ENCODE measurements around the gene CDCP2. TPM values are rescaled to one million over a fixed set of nuclear protein-coding genes. Genes with fewer than 3 reads are reported as not detected.

The CDCP2 gene
- total RNA-seq, 1 donor from 2014 or later: not detected

DNA sequence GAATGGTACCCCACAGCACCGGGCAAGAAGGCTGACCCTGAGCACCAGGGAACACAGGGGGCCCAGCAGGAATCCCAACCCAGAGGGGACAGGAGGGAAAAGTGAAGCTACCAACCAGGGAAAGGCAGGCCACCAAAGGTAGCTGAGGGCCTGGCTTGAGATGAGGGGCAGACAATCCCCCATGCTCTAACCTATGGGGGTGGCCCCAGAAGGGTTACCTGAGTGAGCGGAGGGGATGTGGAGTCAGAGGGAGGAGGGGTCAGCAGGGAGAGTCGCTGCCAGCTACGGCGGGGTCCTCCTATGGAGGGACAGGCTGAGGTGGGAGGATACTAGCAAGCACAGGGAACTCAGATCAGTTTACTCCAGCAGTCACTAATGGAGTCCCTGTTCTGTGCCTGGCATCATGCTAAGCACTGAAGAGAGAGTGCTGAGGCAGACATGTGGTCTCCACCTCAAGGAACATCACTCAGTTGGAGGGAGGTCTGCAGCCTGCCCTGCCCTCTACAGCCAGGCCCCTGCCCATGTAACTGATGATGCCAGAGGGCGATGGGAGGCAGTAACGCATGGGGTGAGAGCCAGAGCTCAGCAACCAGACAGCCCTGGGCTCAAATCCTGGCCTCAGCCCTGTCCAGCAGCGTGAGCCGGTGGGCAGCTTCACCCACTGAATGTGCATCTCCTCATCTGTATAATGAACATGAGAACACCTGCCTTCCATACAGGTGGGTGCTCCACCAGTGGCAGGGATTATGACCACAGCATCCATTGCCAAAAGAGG lies 25.7 kb upstream of the CDCP2 start:
- Histone ChIP-seq H3K27me3 (no peaks in the 10 kb centered on the region), H3K9me3 (no peaks in the 10 kb centered on the region), H3K27ac (no peak overlapping the region), H3K4me1 (no peaks in the 10 kb centered on the region), H3K4me3 (no peak overlapping the region), H3K36me3 (peaks cover 0 to 24% of the 10 kb centered on the region in 2 donors)
- no peak for DNase-seq (ENCODE audit: low spot score in 2 of 2)
- TF ChIP-seq, protein P1, sequence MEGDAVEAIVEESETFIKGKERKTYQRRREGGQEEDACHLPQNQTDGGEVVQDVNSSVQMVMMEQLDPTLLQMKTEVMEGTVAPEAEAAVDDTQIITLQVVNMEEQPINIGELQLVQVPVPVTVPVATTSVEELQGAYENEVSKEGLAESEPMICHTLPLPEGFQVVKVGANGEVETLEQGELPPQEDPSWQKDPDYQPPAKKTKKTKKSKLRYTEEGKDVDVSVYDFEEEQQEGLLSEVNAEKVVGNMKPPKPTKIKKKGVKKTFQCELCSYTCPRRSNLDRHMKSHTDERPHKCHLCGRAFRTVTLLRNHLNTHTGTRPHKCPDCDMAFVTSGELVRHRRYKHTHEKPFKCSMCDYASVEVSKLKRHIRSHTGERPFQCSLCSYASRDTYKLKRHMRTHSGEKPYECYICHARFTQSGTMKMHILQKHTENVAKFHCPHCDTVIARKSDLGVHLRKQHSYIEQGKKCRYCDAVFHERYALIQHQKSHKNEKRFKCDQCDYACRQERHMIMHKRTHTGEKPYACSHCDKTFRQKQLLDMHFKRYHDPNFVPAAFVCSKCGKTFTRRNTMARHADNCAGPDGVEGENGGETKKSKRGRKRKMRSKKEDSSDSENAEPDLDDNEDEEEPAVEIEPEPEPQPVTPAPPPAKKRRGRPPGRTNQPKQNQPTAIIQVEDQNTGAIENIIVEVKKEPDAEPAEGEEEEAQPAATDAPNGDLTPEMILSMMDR (IDR thresholded peaks at IDR 0.05): no peak
- intact Hi-C loops (cut with DNase I): no loop called here

DNA sequence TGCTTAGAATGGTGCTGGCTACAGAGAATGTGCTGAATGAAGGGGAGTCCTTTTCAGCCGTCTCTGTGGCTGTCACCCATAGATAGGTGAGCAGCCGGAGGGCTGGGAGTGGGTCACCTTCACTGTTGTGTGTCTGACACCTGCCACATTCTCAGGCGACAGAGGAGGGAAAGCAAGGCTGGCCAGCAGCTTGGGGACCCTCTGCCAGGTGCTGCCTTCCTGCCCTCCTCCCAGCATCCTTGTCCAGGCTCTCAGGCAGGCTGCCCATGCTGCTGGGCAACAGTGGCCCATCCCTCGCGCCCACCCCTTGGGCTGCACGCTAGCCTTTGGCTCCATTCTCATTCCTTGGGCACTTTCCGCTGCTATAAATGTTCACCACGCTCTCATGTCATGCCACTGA lies 24.9 kb upstream of the CDCP2 start:
- Histone ChIP-seq H3K4me3 (no peak overlapping the region), H3K36me3 (peaks cover 0 to 24% of the 10 kb centered on the region in 2 donors), H3K4me1 (no peaks in the 10 kb centered on the region), H3K9me3 (no peaks in the 10 kb centered on the region), H3K27me3 (no peaks in the 10 kb centered on the region), H3K27ac (no peak overlapping the region)
- no peak for DNase-seq (ENCODE audit: low spot score in 2 of 2)
- TF ChIP-seq, protein P1 (IDR thresholded peaks at IDR 0.05): no peak
- intact Hi-C loops (cut with DNase I): no loop called here

DNA sequence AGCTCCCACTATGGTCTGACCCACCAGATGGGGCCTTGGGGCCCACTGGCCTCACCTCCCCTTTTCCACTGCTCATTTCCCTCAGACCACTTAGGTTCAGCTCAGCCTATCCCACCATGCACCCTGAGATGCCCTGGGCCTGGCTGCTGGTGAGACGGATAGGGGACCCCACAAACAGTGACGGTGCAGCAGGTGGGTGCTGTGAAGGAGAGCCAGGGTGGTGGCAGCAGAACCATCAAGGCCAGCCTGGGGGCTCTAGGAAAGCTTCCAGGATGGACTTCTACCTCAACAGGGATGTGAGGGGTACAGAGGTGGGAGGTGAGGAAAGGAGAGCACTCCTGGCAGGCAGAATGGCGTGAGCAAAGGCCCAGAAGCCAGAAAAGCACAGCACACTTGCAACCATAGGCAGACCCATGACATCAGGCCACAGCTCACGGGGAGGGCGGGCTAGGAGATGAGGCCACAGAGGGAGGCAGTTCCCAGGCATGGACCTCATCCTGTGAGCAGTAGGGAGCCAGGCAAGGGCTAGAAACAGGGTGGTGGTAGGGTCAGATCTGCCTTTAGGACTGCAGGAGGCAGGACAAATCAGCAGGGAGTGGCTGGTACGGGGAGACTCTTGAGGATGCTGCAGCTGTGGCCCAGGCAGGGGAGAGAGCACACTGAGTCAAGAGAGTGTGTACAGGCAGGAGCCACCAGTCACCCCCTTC lies 24.0 kb upstream of the CDCP2 start:
- DNase-seq (ENCODE audit: low spot score in 2 of 2): no peak
- intact Hi-C loops (cut with DNase I): no loop called here
- peaks cover 0 to 24% of the 10 kb centered on the region in 2 donors for H3K36me3 ChIP-seq

DNA sequence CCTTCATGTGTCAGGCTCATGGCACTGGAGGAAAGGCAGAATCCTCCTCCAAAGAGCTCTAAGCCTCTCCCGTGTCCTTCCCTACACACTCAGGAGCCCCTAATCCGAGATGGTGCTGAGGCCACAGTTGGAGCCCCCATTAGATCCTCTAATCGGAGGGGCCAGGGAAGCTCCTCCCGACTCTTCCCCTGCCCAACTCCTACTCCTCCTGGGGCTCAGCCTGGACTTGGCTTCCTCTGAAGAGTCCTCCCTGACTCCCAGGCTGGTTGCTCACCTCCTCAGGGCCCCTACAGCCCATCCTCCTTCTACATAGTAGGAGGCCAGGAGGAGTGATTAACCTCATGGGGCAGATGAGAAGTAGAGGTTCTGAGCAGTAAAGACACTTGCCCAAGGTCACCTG lies 21.3 kb upstream of the CDCP2 start:
- no peak for DNase-seq (ENCODE audit: low spot score in 2 of 2)
- TF ChIP-seq, protein P1 (IDR thresholded peaks at IDR 0.05): no peak
- Histone ChIP-seq H3K4me3 (no peak overlapping the region), H3K36me3 (peaks cover 0 to 17% of the 10 kb centered on the region in 2 donors), H3K27ac (no peak overlapping the region), H3K9me3 (no peaks in the 10 kb centered on the region), H3K27me3 (no peaks in the 10 kb centered on the region), H3K4me1 (no peaks in the 10 kb centered on the region)
- intact Hi-C loops (cut with DNase I): no loop called here

More for the DNA sequence above, 24.0 kb upstream of the CDCP2 start:
- Histone ChIP-seq H3K4me1 (no peaks in the 10 kb centered on the region), H3K27me3 (no peaks in the 10 kb centered on the region), H3K27ac (no peak overlapping the region), H3K9me3 (no peaks in the 10 kb centered on the region), H3K4me3 (no peak overlapping the region)
- TF ChIP-seq, protein P1 (IDR thresholded peaks at IDR 0.05): no peak

DNA sequence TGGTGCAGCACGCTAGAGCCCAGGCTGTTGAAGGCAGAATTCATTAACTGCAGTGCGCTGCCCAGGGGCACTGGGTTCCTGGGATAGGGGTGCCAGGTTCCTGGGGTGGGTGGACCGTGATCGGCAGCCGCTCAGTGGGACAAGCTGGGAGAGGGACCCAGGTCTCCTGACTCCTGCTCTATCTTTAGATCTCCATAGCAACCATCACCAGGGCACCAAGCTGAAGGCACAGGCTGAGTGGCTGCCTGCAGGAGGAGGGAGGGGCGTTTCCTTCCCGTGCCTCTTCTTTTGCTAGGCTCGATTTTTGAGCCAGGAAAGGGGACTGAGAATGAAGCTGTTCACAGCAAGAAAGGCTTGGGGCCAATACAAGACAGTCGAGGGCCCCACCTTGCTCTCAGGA lies 20.9 kb upstream of the CDCP2 start:
- no peak overlapping the region for H3K4me3 ChIP-seq
- no peaks in the 10 kb centered on the region for H3K27me3 ChIP-seq
- TF ChIP-seq, protein P1 (IDR thresholded peaks at IDR 0.05): no peak
- DNase-seq (ENCODE audit: low spot score in 2 of 2): no peak
- intact Hi-C loops (cut with DNase I): no loop called here
- H3K4me1 ChIP-seq: no peaks in the 10 kb centered on the region
- H3K9me3 ChIP-seq: no peaks in the 10 kb centered on the region
- H3K36me3 ChIP-seq: peaks cover 0 to 14% of the 10 kb centered on the region in 2 donors
- H3K27ac ChIP-seq: no peak overlapping the region

Data from ascending aorta (tissue), 2 donors.